GM21381 (cell line): ENCODE measurements around the gene CES2.
"Not testable (repeated sequence)": the region's sequence is repeated elsewhere in the genome, so short reads cannot be mapped to it uniquely, and the experiment has no call there.

Experiments
- ATAC-seq: cut with Tn5 transposase; IDR thresholded peaks from one replicate; pipeline ENCODE4 v1.9.1; 2021; ENCODE audit warnings: mild to moderate bottlenecking, moderate library complexity; ENCODE audit not compliant: unreplicated experiment

CES2 gene

GRCh38 chr16:66934138-66934838 lies 1.0 kb upstream of the CES2 start, which contains the start of gene CIAO2B:
Gene CIAO2B, minus strand, starts transcription at chr16:66934402. Its CDS starts 38 bp downstream, at chr16:66934364.
- peak; percentile 78 for ATAC-seq

- ATAC-seq, result peak; percentile 21
Observed at GRCh38 chr16:66934839-66935313, 440 bp upstream of the CES2 start.

DNA sequence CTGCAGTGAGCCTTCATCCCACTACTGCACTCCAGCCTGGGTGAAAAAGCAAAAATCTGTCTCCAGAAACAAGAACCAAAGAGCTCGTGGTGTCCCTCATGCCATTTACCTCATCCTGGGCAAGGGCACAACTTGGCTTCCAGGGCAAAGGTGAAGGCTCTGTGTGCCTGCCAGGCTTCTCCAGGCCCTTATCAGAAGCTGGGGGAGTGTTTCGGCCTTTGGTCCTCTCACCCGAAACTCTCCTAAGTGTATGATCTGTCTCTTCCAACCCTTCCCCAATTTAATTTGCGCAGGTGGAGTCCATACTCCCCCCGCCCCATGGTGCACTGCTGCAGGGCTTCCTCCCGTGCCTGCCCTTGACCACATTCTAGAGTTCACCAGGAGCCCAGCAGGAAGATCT lies 1.1 kb downstream of the CES2 start:
- no peak for ATAC-seq

- no peak for ATAC-seq
Observed at GRCh38 chr16:66936889-66937554, 1.7 kb downstream of the CES2 start.

- no peak for ATAC-seq
Observed at GRCh38 chr16:66937725-66938337, 2.5 kb downstream of the CES2 start.

DNA sequence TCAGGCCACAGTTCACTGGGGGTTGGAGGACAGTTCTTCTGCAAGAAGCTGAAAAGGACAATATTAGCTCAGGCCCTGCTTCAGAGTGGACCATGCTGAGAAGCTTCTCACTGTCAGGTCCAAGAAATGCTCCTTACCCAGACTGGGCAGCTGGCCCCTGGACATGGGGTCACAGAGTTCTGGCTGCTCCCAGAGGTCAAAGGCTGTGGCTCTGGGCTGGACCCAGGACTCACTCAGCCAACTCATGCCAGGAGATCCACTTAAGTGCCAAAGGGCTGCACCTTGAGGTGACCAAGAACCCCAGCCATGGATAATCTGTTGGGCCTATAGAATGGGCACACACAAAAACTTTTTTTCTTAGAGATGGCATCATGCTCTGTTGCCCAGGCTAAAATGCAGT lies 4.0 kb downstream of the CES2 start:
- no peak for ATAC-seq

DNA sequence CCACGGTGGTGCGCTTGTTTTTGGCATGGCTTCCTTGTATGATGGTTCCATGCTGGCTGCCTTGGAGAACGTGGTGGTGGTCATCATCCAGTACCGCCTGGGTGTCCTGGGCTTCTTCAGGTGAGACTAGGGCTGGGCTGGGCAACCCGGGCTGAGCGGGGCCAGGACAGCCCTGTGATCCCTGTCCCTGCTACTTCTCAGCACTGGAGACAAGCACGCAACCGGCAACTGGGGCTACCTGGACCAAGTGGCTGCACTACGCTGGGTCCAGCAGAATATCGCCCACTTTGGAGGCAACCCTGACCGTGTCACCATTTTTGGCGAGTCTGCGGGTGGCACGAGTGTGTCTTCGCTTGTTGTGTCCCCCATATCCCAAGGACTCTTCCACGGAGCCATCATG lies 4.9 kb downstream of the CES2 start:
- no peak for ATAC-seq

GRCh38 chr16:66942981-66943380 lies 7.7 kb downstream of the CES2 start:
- no peak for ATAC-seq

- ATAC-seq, result no peak
Observed at GRCh38 chr16:66943426-66944053, 8.2 kb downstream of the CES2 start.

DNA sequence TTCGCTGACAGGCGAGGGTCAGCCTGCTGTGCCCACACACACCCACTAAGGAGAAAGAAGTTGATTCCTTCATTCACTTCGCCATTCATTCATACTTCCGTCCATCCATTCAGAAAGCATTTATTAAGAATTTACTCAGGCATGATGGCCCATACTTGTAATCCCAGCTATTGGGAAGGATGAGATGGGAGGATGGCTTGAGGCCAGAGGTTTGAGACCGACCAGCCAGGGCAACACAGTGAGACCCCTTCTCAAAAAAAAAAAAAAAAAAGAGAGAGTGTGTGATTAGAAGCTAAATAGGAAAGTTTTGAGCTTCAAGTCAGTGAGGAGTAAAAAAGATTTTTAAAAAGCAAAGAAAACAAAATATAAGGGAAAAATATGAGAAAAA lies 8.7 kb downstream of the CES2 start:
- ATAC-seq, result no peak

DNA sequence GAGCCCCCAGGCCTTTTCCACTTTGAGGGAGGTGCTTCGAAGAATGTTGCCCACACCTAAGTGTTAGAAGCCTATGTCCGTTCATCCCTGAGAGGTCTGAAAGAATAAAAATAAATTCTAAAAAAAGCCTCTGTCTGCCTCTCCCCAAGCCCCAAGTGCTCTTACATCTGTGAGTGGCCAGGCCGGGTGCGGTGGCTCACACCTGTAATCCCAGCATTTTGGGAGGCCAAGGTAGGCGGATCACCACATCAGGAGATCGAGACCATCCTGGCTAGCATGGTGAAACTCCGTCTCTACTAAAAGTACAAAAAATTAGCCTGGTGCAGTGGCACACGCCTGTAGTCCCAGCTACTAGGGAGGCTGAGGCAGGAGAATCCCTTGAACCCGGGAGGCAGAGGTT lies 9.7 kb downstream of the CES2 start:
- not testable (repeated sequence) for ATAC-seq

- ATAC-seq, result no peak
Observed at GRCh38 chr16:66945939-66946338, 10.6 kb downstream of the CES2 start.

DNA sequence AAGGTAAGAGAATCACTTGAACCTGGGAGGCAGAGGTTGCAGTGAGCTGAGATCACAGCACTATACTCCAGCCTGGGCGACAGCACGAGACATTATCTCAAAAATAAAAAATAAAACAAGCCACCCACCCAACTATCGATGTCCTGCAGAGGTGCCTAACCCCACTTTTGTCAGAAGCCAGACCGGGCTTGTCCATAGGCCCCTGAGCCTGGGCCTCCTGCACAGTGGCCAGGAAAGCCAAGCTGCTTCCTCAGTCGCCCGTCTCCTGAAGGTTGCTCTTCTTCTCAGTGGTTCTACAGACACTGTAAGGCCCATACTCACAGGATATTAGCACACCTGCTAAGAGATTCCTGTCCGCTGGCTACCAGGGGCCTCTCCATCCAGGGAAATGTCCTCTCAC lies 11.2 kb downstream of the CES2 start:
- ATAC-seq, result no peak

DNA sequence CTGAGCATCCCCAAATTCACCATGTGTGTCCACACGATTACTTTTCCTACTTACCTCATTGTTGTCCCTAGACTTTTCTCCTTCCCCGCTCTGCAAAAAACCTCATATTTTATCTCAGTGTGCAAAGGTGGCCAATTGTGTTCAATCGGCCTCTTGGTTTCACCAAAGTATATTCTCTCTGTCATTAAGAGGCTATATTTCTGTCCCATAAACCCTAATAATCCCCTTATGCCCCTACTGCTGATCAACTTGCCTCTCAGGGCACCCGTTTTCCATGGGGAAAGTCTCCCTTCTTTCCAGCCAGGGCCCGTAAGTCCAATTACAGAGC lies 11.6 kb downstream of the CES2 start:
- ATAC-seq, result no peak

DNA sequence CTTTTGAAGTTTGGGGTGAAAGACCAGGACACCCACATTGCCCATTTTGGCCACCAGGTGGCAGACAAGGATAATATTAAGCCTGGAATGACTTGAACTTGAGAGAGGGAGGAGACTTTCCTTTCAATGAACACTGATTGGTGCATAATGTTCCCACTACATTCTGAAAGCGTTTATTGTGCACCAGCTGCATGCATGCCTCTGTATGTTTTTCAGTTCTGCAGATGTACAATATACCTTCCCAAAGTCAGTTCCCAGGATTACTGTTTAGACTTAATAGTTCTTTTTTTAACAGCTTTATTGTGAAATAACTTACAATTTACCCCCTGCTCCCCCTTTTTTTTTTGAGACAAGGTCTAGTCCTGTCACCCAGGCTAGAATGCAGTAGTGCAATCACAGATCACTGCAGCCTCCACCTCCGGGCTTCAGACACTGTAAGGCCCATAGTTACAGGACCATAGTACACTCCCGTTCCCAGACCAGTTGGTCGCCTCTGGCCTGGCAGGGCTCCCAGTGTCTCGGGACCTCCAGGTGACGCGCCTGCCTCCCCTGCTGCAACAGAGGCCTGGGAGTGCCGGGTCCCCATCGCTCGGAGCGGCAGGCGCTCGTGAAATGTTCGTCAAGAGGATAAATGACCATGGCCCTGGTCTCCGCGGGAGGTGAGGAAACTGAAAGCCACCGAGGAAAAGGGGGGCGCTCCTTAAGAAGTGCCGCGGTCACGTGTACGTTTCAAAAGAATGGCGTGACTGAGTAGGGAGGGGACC lies 12.2 kb downstream of the CES2 start:
- ATAC-seq, result peak; percentile 68

DNA sequence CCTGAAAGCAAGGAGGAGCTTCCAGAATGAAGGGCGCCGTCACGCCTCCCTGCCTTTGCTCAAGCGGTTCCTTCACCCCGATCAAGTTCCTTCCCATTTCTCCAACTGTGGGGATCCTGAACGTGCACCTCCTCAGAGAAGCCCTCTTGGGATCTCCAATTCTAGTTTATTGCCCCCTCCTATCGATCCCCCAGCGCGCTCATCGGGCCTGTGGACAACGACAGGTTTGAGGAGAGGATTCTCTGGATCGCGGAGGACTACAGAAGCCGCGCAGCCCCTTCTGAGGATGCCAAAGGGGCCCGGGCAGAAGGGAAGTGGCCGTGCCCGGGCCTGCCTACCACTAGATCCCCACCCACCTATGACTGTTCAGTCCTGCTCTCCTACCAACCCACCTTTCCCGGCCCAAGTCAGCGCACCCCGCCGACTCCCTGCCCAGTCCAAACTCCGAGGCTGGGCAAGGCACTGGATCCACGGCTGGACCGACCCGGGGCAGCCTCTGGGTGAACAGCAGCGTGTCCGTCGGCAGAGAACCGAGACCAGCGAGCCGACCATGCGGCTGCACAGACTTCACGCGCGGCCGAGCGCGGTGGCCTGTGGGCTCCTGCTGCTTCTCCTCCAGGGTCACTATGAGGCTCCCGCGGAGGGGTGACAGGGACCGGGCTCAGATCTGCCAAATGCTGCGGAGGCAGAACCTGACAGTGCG lies 13.0 kb downstream of the CES2 start:
- ATAC-seq, result no peak

DNA sequence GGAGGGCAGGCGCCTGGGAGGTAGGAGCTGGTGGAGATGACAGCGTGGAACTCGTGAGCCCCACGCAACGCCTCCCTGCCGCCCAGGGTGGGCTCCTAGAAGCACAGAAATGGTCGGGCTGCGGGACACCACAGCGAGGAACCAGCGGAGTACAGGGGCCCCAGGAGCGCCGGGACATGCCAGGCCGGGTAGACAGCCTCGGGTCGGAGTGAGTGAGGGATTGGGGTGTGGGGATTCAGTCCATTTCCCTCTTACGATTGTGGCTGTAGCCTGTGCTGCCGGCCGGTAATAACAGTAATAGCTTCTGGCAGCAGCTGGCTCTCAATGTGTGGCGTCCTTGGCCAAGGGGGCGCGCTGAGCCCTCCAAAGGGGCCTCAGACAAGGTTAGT lies 13.5 kb downstream of the CES2 start:
- no peak for ATAC-seq

DNA sequence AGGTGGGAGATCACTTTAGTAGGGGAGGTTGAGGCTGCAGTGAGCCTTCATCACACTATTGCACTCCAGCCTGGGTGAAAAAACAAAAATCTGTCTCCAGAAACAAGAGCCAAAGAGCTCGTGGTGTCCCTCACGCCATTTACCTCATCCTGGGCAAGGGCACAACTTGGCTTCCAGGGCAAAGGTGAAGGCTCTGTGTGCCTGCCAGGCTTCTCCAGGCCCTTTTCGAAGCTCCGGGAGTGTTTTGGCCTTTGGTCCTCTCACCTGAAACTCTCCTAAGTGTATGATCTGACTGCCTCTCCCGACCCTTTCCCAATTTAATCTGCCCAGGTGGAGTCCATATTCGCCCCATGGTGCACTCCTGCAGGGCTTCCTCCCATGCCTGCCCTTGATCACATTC lies 14.2 kb downstream of the CES2 start:
- ATAC-seq, result no peak

DNA sequence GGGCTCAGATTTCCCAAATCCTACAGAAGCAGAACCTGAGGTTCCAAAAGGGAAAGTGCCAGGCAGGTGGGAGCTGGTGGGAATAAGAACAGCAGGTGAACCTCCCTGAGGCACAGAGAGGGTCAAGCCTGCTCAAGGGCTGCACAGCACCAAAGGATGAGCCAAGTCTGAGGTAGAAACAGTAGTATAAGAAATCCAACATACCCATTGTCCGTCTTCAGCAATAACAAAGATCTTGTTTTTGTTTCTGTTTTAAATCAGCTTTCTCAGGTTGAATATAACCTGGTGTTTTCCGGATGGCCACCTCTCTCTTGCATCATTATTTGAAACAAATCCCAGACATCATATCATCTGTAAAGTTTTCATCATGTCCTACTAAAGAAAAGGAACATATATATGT lies 15.1 kb downstream of the CES2 start:
- ATAC-seq, result no peak

DNA sequence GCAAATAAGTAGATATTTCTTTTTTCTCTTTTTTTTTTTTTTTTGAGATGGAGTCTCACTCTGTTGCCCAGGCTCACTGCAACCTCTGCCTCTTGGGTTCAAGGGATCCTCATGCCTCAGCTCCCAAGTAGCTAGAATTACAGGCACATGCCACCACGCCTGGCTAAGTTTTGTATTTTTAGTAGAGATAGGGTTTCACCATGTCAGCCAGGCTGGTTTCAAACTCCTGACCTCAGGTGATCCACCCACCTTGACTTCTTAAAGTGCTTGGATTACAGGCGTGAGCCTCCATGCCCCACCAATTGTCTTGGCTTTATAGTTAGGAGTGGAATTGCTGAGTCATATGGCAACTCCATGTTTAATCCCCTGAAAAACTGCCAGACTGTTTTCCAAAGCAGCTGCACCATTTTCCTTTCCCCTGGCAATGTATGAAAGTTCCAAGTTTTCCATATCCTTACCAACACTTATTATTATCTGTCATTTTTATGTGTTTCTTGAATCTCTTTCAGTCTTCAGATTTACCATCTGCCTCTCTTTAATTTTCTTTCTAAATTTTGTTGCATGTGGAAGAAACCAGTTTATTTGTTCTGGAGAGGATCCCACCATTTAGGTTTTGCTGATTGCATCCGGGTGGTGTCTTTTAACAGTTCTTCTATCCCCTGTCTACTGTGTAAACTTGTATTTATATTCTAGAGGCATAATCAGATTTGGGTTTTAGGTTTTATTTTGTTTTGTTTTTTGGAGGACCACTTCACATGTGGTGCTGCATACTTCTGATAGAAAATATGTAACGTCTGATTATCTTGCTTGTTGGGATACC lies 15.9 kb downstream of the CES2 start:
- ATAC-seq, result no peak
